Measurements from ENCODE around the gene ARHGAP35.

The ARHGAP35 gene

GRCh38 chr19:46904114-46905060 lies 43.6 kb downstream of the ARHGAP35 start:
- no peak for DNase-seq (ENCODE audit: low read depth)

GRCh38 chr19:46906221-46906620 lies 45.4 kb downstream of the ARHGAP35 start:
- no peak for DNase-seq (ENCODE audit: low read depth)

- no peak for DNase-seq (ENCODE audit: low read depth)
Measured at GRCh38 chr19:46907880-46908279, 47.1 kb downstream of the ARHGAP35 start.

GRCh38 chr19:46909356-46909755 lies 48.6 kb downstream of the ARHGAP35 start:
- no peak for DNase-seq (ENCODE audit: low read depth)
